Bronchial epithelial cell (primary cell): ENCODE measurements around the gene SLC1A6. TPM values are rescaled to one million over a fixed set of nuclear protein-coding genes. Genes with fewer than 3 reads are reported as not detected.
"Not testable (repeated sequence)": the region's sequence is repeated elsewhere in the genome, so short reads cannot be mapped to it uniquely, and the experiment has no call there.

ENCODE experiments used
- DNase-seq: peaks from one replicate; pipeline ENCODE4 v3.0.0-alpha.2; 2010; ENCODE audit warnings: low read depth
- FAIRE-seq: peaks from 2 replicates; lab custom pipeline; 2011; peaks lifted over from hg19 to GRCh38; lab: Jason Lieb, UNC
- H3K27me3 ChIP-seq: 2 replicates; pipeline ENCODE4 v1.5.1; 2011; ENCODE audit warnings: low read length; ENCODE audit not compliant: control insufficient read depth, insufficient read depth
- H3K36me3 ChIP-seq: 2 replicates; pipeline ENCODE4 v1.5.1; 2011; ENCODE audit warnings: low read length; ENCODE audit not compliant: control insufficient read depth, insufficient read depth
- H3K4me3 ChIP-seq: 2 replicates; pipeline ENCODE4 v1.5.1; 2011; ENCODE audit warnings: mild to moderate bottlenecking, low read depth, low read length, control low read depth
- CTCF ChIP-seq: IDR thresholded peaks from 2 replicates; pipeline ENCODE4 v1.5.1; 2011; ENCODE audit warnings: mild to moderate bottlenecking, moderate library complexity, low read length, control low read depth, inconsistent platforms; ENCODE audit not compliant: insufficient read depth, severe bottlenecking
- total RNA-seq: library from RNA; depleted of rRNA; stranded (reverse); fragments of >200 nt; gene quantifications from 2 replicates; pipeline ENCODE4 v1.2.1, GENCODE V29; 2014

SLC1A6 gene
- total RNA-seq, 1 donor from 2014 or later = not detected

GRCh38 chr19:14954071-14954655 lies 25.5 kb downstream of the SLC1A6 start:
- Histone ChIP-seq H3K27me3 (no peaks in the 10 kb centered on the region), H3K4me3 (no peak overlapping the region), H3K36me3 (no peaks in the 10 kb centered on the region)
- DNase-seq (no peak), FAIRE-seq (no peak)
- TF ChIP-seq CTCF = no peak

- no peak for FAIRE-seq
- no peak for TF ChIP-seq CTCF
- Histone ChIP-seq H3K27me3 (no peaks in the 10 kb centered on the region), H3K4me3 (no peak overlapping the region), H3K36me3 (no peaks in the 10 kb centered on the region)
- no peak for DNase-seq
Measured at GRCh38 chr19:14952767-14953166, 26.9 kb downstream of the SLC1A6 start.

- Histone ChIP-seq H3K36me3 (no peaks in the 10 kb centered on the region), H3K27me3 (no peaks in the 10 kb centered on the region), H3K4me3 (no peak overlapping the region)
- no peak for DNase-seq
- FAIRE-seq = no peak
- TF ChIP-seq CTCF = no peak
Measured at GRCh38 chr19:14950421-14950820, 29.2 kb downstream of the SLC1A6 start.

- no peaks in the 10 kb centered on the region for H3K36me3 ChIP-seq
- no peak for DNase-seq
- FAIRE-seq = no peak
- no peak overlapping the region for H3K4me3 ChIP-seq
- H3K27me3 ChIP-seq = no peaks in the 10 kb centered on the region
- TF ChIP-seq CTCF = no peak
Measured at GRCh38 chr19:14949876-14950275, 29.8 kb downstream of the SLC1A6 start.

GRCh38 chr19:14949413-14949812 lies 30.3 kb downstream of the SLC1A6 start:
- H3K4me3 ChIP-seq, DNase-seq, H3K27me3 ChIP-seq, FAIRE-seq, H3K36me3 ChIP-seq: not testable (repeated sequence)

DNA sequence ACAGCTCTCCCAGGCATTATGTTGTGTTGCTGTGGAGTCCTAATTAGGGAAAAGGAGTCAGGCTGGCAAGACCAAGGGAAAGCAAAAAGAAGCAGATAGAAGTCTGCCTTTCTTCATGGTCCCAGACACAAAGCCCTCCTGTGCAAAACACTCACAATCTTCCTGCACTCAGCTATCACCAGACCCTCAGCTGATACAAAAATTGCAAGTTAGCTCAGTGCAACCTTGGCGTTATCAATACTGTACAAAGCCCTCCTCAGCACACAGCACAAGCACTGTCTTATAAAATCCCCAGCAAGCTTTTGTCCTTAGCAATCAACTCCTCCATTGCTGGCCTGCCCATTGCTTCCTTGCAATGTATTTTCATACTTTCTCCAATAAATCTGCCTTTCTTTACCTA lies 35.2 kb downstream of the SLC1A6 start:
- Histone ChIP-seq H3K4me3 (no peak overlapping the region), H3K27me3 (no peaks in the 10 kb centered on the region), H3K36me3 (no peaks in the 10 kb centered on the region)
- FAIRE-seq = no peak
- no peak for DNase-seq
- TF ChIP-seq CTCF = no peak
